ENCODE data around the gene DACH1. TPM values are rescaled to one million over a fixed set of nuclear protein-coding genes. Genes with fewer than 3 reads are reported as not detected.

DACH1 gene
- total RNA-seq, 1 experiment from 2014 or later = not detected

GRCh38 chr13:71580614-71581013 lies 286.4 kb downstream of the DACH1 start:
- Histone ChIP-seq H3K27me3 (ENCODE audit: low read length) (no peaks in the 10 kb centered on the region), H3K9me2 (replicated peaks; ENCODE audit: low read length) (no peaks in the 10 kb centered on the region), H3K79me2 (ENCODE audit: low read length) (no peaks in the 10 kb centered on the region), H3K4me3 (ENCODE audit: low read length) (no peak overlapping the region), H3K27ac (ENCODE audit: low read length) (no peak overlapping the region), H3K4me2 (ENCODE audit: low read length) (no peak overlapping the region), H3K9me3 (ENCODE audit: low read length) (no peaks in the 10 kb centered on the region), H3F3A (ENCODE audit: low read length, unreplicated experiment) (no peaks in the 10 kb centered on the region), H3K36me3 (ENCODE audit: low read depth, low read length) (no peaks in the 10 kb centered on the region), H3K4me1 (ENCODE audit: insufficient read depth, low read length) (no peaks in the 10 kb centered on the region), H3K9ac (ENCODE audit: low read length) (no peak overlapping the region), H4K20me1 (ENCODE audit: low read length) (no peaks in the 10 kb centered on the region), H2AFZ (ENCODE audit: low read length) (no peak overlapping the region)
- BruUV-seq (replicated peaks) = no TSS peak
- DNase-seq (no peak), ATAC-seq (no peak)
- TF ChIP-seq EZH2 (IDR thresholded peaks at IDR 0.05; ENCODE audit: low read length, unreplicated experiment) (no peak), EZH2phosphoT487 (IDR thresholded peaks at IDR 0.05; ENCODE audit: borderline replicate concordance, low read length) (no peak)
- TF ChIP-seq, protein P1, sequence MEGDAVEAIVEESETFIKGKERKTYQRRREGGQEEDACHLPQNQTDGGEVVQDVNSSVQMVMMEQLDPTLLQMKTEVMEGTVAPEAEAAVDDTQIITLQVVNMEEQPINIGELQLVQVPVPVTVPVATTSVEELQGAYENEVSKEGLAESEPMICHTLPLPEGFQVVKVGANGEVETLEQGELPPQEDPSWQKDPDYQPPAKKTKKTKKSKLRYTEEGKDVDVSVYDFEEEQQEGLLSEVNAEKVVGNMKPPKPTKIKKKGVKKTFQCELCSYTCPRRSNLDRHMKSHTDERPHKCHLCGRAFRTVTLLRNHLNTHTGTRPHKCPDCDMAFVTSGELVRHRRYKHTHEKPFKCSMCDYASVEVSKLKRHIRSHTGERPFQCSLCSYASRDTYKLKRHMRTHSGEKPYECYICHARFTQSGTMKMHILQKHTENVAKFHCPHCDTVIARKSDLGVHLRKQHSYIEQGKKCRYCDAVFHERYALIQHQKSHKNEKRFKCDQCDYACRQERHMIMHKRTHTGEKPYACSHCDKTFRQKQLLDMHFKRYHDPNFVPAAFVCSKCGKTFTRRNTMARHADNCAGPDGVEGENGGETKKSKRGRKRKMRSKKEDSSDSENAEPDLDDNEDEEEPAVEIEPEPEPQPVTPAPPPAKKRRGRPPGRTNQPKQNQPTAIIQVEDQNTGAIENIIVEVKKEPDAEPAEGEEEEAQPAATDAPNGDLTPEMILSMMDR (conservative IDR thresholded peaks at IDR 0.05; ENCODE audit: low read depth, low read length) = no peak
- intact Hi-C loops (cut with micrococcal nuclease) = no loop called here
- CTCF ChIA-PET = no interaction called here
- POLR2A ChIA-PET (ENCODE audit: unreplicated experiment) = no interaction called here

- H4K20me1 ChIP-seq (ENCODE audit: low read length) = no peaks in the 10 kb centered on the region
- H3K27me3 ChIP-seq (ENCODE audit: low read length) = no peaks in the 10 kb centered on the region
- ChIA-PET CTCF (no interaction called here), POLR2A (ENCODE audit: unreplicated experiment) (no interaction called here)
- H3K9ac ChIP-seq (ENCODE audit: low read length) = no peak overlapping the region
- H3F3A ChIP-seq (ENCODE audit: low read length, unreplicated experiment) = no peaks in the 10 kb centered on the region
- ATAC-seq (no peak), DNase-seq (no peak)
- no peaks in the 10 kb centered on the region for H3K79me2 ChIP-seq (ENCODE audit: low read length)
- H3K4me2 ChIP-seq (ENCODE audit: low read length) = no peak overlapping the region
- no peaks in the 10 kb centered on the region for H3K9me2 ChIP-seq (replicated peaks; ENCODE audit: low read length)
- no TSS peak for BruUV-seq (replicated peaks)
- no peaks in the 10 kb centered on the region for H3K36me3 ChIP-seq (ENCODE audit: low read depth, low read length)
- no peak overlapping the region for H3K27ac ChIP-seq (ENCODE audit: low read length)
- no peaks in the 10 kb centered on the region for H3K4me1 ChIP-seq (ENCODE audit: insufficient read depth, low read length)
- H3K9me3 ChIP-seq (ENCODE audit: low read length) = no peaks in the 10 kb centered on the region
- H3K4me3 ChIP-seq (ENCODE audit: low read length) = no peak overlapping the region
- intact Hi-C loops (cut with micrococcal nuclease) = no loop called here
- H2AFZ ChIP-seq (ENCODE audit: low read length) = no peak overlapping the region
- TF ChIP-seq EZH2phosphoT487 (IDR thresholded peaks at IDR 0.05; ENCODE audit: borderline replicate concordance, low read length) (no peak), EZH2 (IDR thresholded peaks at IDR 0.05; ENCODE audit: low read length, unreplicated experiment) (no peak)
- TF ChIP-seq, protein P1 (conservative IDR thresholded peaks at IDR 0.05; ENCODE audit: low read depth, low read length) = no peak
Measured at GRCh38 chr13:71578048-71578447, 289.0 kb downstream of the DACH1 start.

GRCh38 chr13:71577127-71577526 lies 289.9 kb downstream of the DACH1 start:
- TF ChIP-seq EZH2 (IDR thresholded peaks at IDR 0.05; ENCODE audit: low read length, unreplicated experiment) (no peak), EZH2phosphoT487 (IDR thresholded peaks at IDR 0.05; ENCODE audit: borderline replicate concordance, low read length) (no peak)
- TF ChIP-seq, protein P1 (conservative IDR thresholded peaks at IDR 0.05; ENCODE audit: low read depth, low read length) = no peak

More at GRCh38 chr13:71577127-71577526, 289.9 kb downstream of the DACH1 start:
- Histone ChIP-seq H3K36me3 (ENCODE audit: low read depth, low read length) (no peaks in the 10 kb centered on the region), H3K9ac (ENCODE audit: low read length) (no peak overlapping the region), H3K27ac (ENCODE audit: low read length) (no peak overlapping the region), H3K79me2 (ENCODE audit: low read length) (no peaks in the 10 kb centered on the region), H3K4me2 (ENCODE audit: low read length) (no peak overlapping the region), H3F3A (ENCODE audit: low read length, unreplicated experiment) (no peaks in the 10 kb centered on the region), H2AFZ (ENCODE audit: low read length) (no peak overlapping the region), H4K20me1 (ENCODE audit: low read length) (no peaks in the 10 kb centered on the region), H3K4me1 (ENCODE audit: insufficient read depth, low read length) (no peaks in the 10 kb centered on the region), H3K9me2 (replicated peaks; ENCODE audit: low read length) (no peaks in the 10 kb centered on the region), H3K4me3 (ENCODE audit: low read length) (no peak overlapping the region), H3K9me3 (ENCODE audit: low read length) (no peaks in the 10 kb centered on the region), H3K27me3 (ENCODE audit: low read length) (no peaks in the 10 kb centered on the region)
- no TSS peak for BruUV-seq (replicated peaks)
- DNase-seq = peak; percentile 13
- CTCF ChIA-PET = no interaction called here
- POLR2A ChIA-PET (ENCODE audit: unreplicated experiment) = no interaction called here
- no peak for ATAC-seq
- intact Hi-C loops (cut with micrococcal nuclease) = no loop called here

Data from PC-3 (cell line).